GM13976 (cell line): Measurements from ENCODE around the gene SUDS3.
"Not testable (repeated sequence)": the region's sequence is repeated elsewhere in the genome, so short reads cannot be mapped to it uniquely, and the experiment has no call there.

Source experiments
- DNase-seq: peaks from one replicate; pipeline ENCODE4 v3.0.0; 2012; ENCODE audit warnings: low spot score
- CTCF ChIP-seq: IDR thresholded peaks from 2 replicates; pipeline ENCODE4 v1.5.1; 2012; ENCODE audit warnings: borderline replicate concordance, mild to moderate bottlenecking; ENCODE audit not compliant: insufficient read depth; ENCODE audit errors: extremely low read depth, missing control alignments, control extremely low read depth
- in situ Hi-C: fragments of 300-500 bp; cut with MboI; formaldehyde crosslinking; loops from one replicate; pipeline ENCODE4 v1.12.0; 2022; ENCODE audit warnings: low sequenced_read_pairs, mixed read lengths, inconsistent platforms; ENCODE audit not compliant: unreplicated experiment

Gene SUDS3

GRCh38 chr12:118345355-118345754 is 31.0 kb upstream of the SUDS3 start:
- in situ Hi-C loops: no loop called here
- no peak for TF ChIP-seq CTCF

GRCh38 chr12:118346895-118347294 is 29.5 kb upstream of the SUDS3 start:
- in situ Hi-C loops: no loop called here
- DNase-seq: no peak
- TF ChIP-seq CTCF: no peak

More at GRCh38 chr12:118345355-118345754, 31.0 kb upstream of the SUDS3 start:
- DNase-seq: no peak

GRCh38 chr12:118347916-118348315 is 28.4 kb upstream of the SUDS3 start:
- in situ Hi-C loops: no loop called here
- DNase-seq: no peak
- no peak for TF ChIP-seq CTCF

GRCh38 chr12:118350908-118351559 is 25.3 kb upstream of the SUDS3 start:
- in situ Hi-C loops: no loop called here
- DNase-seq: no peak
- no peak for TF ChIP-seq CTCF

GRCh38 chr12:118353721-118354120 is 22.6 kb upstream of the SUDS3 start:
- no peak for TF ChIP-seq CTCF

GRCh38 chr12:118354503-118354902 is 21.9 kb upstream of the SUDS3 start:
- DNase-seq, in situ Hi-C loops: not testable (repeated sequence)

More at GRCh38 chr12:118353721-118354120, 22.6 kb upstream of the SUDS3 start:
- DNase-seq: no peak
- in situ Hi-C loops: no loop called here

- TF ChIP-seq CTCF: no peak
- in situ Hi-C loops: no loop called here
- no peak for DNase-seq
Measured at GRCh38 chr12:118354903-118355302, 21.5 kb upstream of the SUDS3 start.
